Choroid plexus epithelial cell (primary cell): ENCODE results near the gene MYO15A.

ENCODE experiments used
- DNase-seq: peaks from one replicate; pipeline ENCODE4 v3.0.0-alpha.2; 2010; ENCODE audit warnings: low read depth
- H3K4me3 ChIP-seq: 2 replicates; pipeline ENCODE4 v1.5.1; 2011; ENCODE audit warnings: low read depth, mild to moderate bottlenecking, control low read depth, low read length, moderate library complexity
- TF ChIP-seq, protein P1 (sequence below): conservative IDR thresholded peaks from 2 replicates; pipeline ENCODE4 v1.5.1; 2011; ENCODE audit warnings: low read depth, mild to moderate bottlenecking, control low read depth, inconsistent platforms, low read length, moderate library complexity

The MYO15A gene

DNA sequence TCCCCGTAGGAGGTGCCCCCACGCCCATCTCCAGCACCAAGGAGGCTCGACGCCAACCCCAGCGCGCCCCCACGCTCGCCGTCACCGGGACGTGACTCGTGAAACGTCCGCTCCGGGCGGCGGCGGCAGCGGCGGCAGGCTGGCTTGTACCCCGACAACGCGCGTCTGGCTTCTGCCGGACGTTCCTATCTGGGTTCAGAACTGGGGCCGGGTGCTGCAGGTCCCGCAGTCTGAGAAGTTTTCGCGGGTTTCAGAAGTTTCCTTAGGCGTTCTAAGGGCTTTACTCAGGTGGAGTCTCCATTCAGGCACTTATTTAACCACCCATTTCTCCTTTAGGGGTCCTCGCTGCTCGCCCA, 74.4 kb downstream of the MYO15A start:
- peak overlapping the region; percentile 87 for H3K4me3 ChIP-seq
- DNase-seq, result no peak
- TF ChIP-seq, protein P1, sequence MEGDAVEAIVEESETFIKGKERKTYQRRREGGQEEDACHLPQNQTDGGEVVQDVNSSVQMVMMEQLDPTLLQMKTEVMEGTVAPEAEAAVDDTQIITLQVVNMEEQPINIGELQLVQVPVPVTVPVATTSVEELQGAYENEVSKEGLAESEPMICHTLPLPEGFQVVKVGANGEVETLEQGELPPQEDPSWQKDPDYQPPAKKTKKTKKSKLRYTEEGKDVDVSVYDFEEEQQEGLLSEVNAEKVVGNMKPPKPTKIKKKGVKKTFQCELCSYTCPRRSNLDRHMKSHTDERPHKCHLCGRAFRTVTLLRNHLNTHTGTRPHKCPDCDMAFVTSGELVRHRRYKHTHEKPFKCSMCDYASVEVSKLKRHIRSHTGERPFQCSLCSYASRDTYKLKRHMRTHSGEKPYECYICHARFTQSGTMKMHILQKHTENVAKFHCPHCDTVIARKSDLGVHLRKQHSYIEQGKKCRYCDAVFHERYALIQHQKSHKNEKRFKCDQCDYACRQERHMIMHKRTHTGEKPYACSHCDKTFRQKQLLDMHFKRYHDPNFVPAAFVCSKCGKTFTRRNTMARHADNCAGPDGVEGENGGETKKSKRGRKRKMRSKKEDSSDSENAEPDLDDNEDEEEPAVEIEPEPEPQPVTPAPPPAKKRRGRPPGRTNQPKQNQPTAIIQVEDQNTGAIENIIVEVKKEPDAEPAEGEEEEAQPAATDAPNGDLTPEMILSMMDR, result no peak

- peak; percentile 100 for DNase-seq
- TF ChIP-seq, protein P1, result peak; percentile 34
- peak within 1 kb of the TSS; percentile 87 for H3K4me3 ChIP-seq
Measured at GRCh38 chr17:18183334-18184142, 75.0 kb downstream of the MYO15A start, which contains the start of gene ALKBH5. Gene ALKBH5, plus strand, starts transcription at chr17:18183828. Its CDS starts 416 bp downstream, at chr17:18184244.

GRCh38 chr17:18184143-18185031, 75.8 kb downstream of the MYO15A start:
- TF ChIP-seq, protein P1, result no peak
- peak overlapping the region; percentile 87 for H3K4me3 ChIP-seq
- DNase-seq, result peak; percentile 46

DNA sequence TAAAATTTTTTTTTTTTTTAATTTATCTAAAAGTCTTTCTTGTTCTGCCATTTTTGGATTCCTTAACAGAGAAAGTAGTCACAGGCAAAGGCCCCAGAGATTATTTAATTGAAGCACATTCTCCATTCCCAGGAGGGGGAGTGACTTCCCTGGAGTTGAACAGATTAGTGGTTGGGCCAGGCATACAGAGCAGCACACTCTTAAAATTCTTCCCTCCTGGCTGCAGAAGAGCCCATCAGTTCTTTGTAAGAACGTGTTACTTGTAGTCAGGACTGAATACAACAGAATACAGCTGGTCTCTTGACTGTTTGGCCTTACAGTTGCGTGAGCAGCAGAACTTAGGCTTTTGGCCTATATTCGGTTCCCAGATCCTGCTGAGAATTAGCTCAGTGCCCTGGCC, 76.8 kb downstream of the MYO15A start:
- peak overlapping the region; percentile 87 for H3K4me3 ChIP-seq
- DNase-seq, result peak; percentile 49
- TF ChIP-seq, protein P1, result no peak

DNA sequence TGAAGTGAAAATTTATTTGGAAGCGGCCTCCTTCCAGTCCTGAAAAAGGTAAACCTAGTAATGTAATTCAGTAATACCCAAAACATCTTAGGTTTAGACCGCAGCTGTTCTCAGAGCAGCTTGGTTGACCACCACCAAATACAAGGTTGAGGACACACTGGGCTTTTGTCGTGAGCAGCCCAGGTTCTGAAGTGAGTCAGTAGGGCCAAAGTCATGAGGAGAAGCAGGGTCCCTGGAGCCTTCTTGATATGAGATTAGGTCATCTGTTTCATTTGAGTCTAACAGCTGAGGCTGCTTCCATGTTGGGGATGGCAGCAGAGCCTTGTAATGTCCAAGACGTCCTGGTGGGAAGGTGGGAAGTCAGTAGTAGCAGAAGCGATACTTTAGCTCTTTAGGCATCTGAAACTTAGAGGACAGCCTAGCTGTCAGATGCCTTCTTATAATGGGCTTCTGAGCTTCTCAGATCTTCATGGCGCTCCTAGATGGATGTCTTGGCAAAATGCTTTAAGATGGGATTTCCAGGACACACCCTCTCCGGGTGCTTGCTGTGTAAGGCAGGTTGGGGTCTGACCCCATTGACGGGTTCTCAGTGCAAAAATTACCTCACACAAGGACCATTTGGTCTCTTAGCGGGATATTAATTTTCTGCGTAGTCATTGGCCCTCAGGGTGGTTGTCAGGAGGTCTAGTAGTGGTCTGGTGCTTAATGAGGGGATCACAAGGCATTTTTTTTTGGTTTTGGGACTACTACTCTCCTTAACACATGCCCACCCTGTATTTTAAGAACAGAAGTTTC, 77.5 kb downstream of the MYO15A start:
- TF ChIP-seq, protein P1, result no peak
- DNase-seq, result no peak
- peak overlapping the region; percentile 87 for H3K4me3 ChIP-seq

DNA sequence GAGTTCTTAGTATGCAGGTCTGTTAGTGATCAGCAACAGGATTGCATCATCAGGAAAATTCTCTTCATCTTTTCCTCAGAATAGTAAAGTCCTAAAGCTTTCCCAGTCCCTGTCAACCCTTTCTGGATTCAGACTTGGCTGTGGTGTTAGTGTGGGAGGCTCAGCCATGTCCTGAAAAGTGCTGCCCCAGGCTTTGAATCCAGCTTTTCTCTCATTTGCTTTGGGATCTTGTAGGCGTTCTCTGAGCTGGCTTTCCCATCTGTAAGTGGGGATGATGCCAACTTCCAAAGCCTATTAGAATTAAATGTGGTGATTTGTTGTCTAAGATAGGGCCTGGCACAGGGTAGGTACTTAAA, 78.0 kb downstream of the MYO15A start:
- no peak for DNase-seq
- TF ChIP-seq, protein P1, result no peak
- H3K4me3 ChIP-seq, result peak overlapping the region; percentile 87
